A549 (cell line): ENCODE data around the gene ZBTB2. TPM values are rescaled to one million over a fixed set of nuclear protein-coding genes. Genes with fewer than 3 reads are reported as not detected.

ENCODE experiments used
- ATAC-seq, 2 experiments: fragments of 200-7000 bp in 1 of 2; fragments of >200 bp in 1 of 2; cut with Nextera tagmentation in 1 of 2; cut with Tn5 transposase in 1 of 2; 3 replicates each; pipeline versions ENCODE4 v1.8.0 to v1.9.1; 2018 to 2020; ENCODE audit warnings: mild to moderate bottlenecking in 1 of 2, moderate library complexity in 1 of 2
- CTCF ChIA-PET: fragments of 300-600 bp; sonication (Branson Sonifier 250); formaldehyde crosslinking; extraction: SDS; loops from one replicate; lab custom pipeline; 2021; ENCODE audit warnings: antibody characterized with exemption, inconsistent platforms; lab: Yijun Ruan, JAX
- POLR2A ChIA-PET: fragments of 350-600 bp; formaldehyde crosslinking; extraction: SDS; loops from one replicate; lab custom pipeline; 2021; ENCODE audit warnings: antibody characterized with exemption, inconsistent platforms; lab: Yijun Ruan, JAX
- DNase-seq, 2 experiments: peaks; one replicate each; pipeline versions ENCODE4 v3.0.0 to v3.0.0-alpha.2; 2011 to 2016; ENCODE audit warnings: low read depth in 1 of 2, low spot score in 1 of 2
- FAIRE-seq: peaks from 2 replicates; lab custom pipeline; 2011; peaks lifted over from hg19 to GRCh38; lab: Jason Lieb, UNC
- H3K27ac ChIP-seq, 2 experiments: fragments of >200 bp; sonication (Bioruptor Twin); formaldehyde crosslinking; 3 replicates each; pipeline ENCODE4 v1.5.1; 2016 to 2017
- H3K4me1 ChIP-seq: fragments of >200 bp; sonication (Bioruptor Twin); formaldehyde crosslinking; 3 replicates; pipeline ENCODE4 v1.6.1; 2016
- H3K4me2 ChIP-seq: fragments of >200 bp; sonication (Bioruptor Twin); formaldehyde crosslinking; 3 replicates; pipeline ENCODE4 v1.6.1; 2016
- H3K4me3 ChIP-seq: fragments of >200 bp; sonication (Bioruptor Twin); formaldehyde crosslinking; 3 replicates; pipeline ENCODE4 v1.5.1; 2016
- H3K9me3 ChIP-seq: fragments of >200 bp; sonication (Bioruptor Twin); formaldehyde crosslinking; 3 replicates; pipeline ENCODE4 v1.6.1; 2016
- BCL3 ChIP-seq: fragments of >200 bp; sonication (Bioruptor Twin); formaldehyde crosslinking; IDR thresholded peaks from 3 replicates; pipeline ENCODE4 v1.6.1; 2016
- CHD2 ChIP-seq: fragments of 150-350 bp; IDR thresholded peaks from 2 replicates; pipeline ENCODE4 v1.6.1; 2014; ENCODE audit warnings: low read length; ENCODE audit not compliant: partially characterized antibody
- CTCF ChIP-seq: fragments of >200 bp; sonication (Bioruptor Twin); formaldehyde crosslinking; IDR thresholded peaks from 3 replicates; pipeline ENCODE4 v1.5.1; 2016
- EHF ChIP-seq: fragments of 250-450 bp; sonication (Bioruptor Pico); IDR thresholded peaks from 2 replicates; pipeline ENCODE4 v1.5.0; 2020; ENCODE audit warnings: mild to moderate bottlenecking
- EHMT2 ChIP-seq: fragments of 200-600 bp; sonication (generic); IDR thresholded peaks from 2 replicates; pipeline ENCODE4 v1.6.1; 2016; ENCODE audit warnings: antibody characterized with exemption, low read depth, mild to moderate bottlenecking, moderate library complexity
- ELK1 ChIP-seq: fragments of 150-350 bp; IDR thresholded peaks from 2 replicates; pipeline ENCODE4 v1.6.1; 2014; ENCODE audit warnings: low read depth, mild to moderate bottlenecking, low read length
- EP300 ChIP-seq, 2 experiments: fragments of >200 bp; sonication (Bioruptor Twin); formaldehyde crosslinking; IDR thresholded peaks; 2 replicates in 1 of 2; 3 replicates in 1 of 2; pipeline ENCODE4 v1.6.1; 2016 to 2017
- FOSB ChIP-seq: fragments of 250-450 bp; sonication (Bioruptor Pico); IDR thresholded peaks from 2 replicates; pipeline ENCODE4 v1.5.0; 2020; ENCODE audit warnings: mild to moderate bottlenecking, moderate library complexity
- GATA3 ChIP-seq: IDR thresholded peaks from 2 replicates; pipeline ENCODE4 v1.6.1; 2012; ENCODE audit warnings: borderline replicate concordance
- HES2 ChIP-seq: fragments of >200 bp; sonication (Bioruptor Twin); formaldehyde crosslinking; IDR thresholded peaks from 2 replicates; pipeline ENCODE4 v1.6.1; 2016
- HEYL ChIP-seq: fragments of 250-450 bp; sonication (Bioruptor Pico); IDR thresholded peaks from 2 replicates; pipeline ENCODE4 v1.8.0; 2021; ENCODE audit warnings: mild to moderate bottlenecking, moderate library complexity
- HOXA7 ChIP-seq: fragments of 250-450 bp; sonication (Bioruptor Pico); IDR thresholded peaks from 2 replicates; pipeline ENCODE4 v1.5.0; 2020; ENCODE audit warnings: mild to moderate bottlenecking, moderate library complexity
- HOXB5 ChIP-seq: fragments of 250-450 bp; sonication (Bioruptor Pico); IDR thresholded peaks from 2 replicates; pipeline ENCODE4 v1.5.0; 2020; ENCODE audit warnings: mild to moderate bottlenecking, moderate library complexity
- JUN ChIP-seq, 2 experiments: fragments of >200 bp; sonication (Bioruptor Twin); formaldehyde crosslinking; IDR thresholded peaks; 2 replicates in 1 of 2; 3 replicates in 1 of 2; pipeline ENCODE4 v1.6.1; 2016 to 2017
- JUNB ChIP-seq: fragments of >200 bp; sonication (Bioruptor Twin); formaldehyde crosslinking; IDR thresholded peaks from 2 replicates; pipeline ENCODE4 v1.6.1; 2016
- KDM1A ChIP-seq: fragments of 200-600 bp; sonication (generic); IDR thresholded peaks from 2 replicates; pipeline ENCODE4 v1.6.1; 2016; ENCODE audit warnings: low read depth, mild to moderate bottlenecking
- MAZ ChIP-seq: fragments of 150-350 bp; IDR thresholded peaks from 2 replicates; pipeline ENCODE4 v1.6.1; 2014; ENCODE audit warnings: antibody characterized with exemption, low read depth, low read length, borderline replicate concordance
- NR3C1 ChIP-seq: fragments of >200 bp; sonication (Bioruptor Twin); formaldehyde crosslinking; IDR thresholded peaks from 3 replicates; pipeline ENCODE4 v1.6.1; 2017
- POLR2A ChIP-seq: IDR thresholded peaks from 2 replicates; pipeline ENCODE4 v1.6.1; 2012; ENCODE audit warnings: mild to moderate bottlenecking, low read length
- TP53 ChIP-seq: fragments of 250-450 bp; sonication (Bioruptor Pico); IDR thresholded peaks from 2 replicates; pipeline ENCODE4 v1.5.0; 2021; ENCODE audit warnings: mild to moderate bottlenecking, moderate library complexity
- USF2 ChIP-seq: fragments of 450-650 bp; IDR thresholded peaks from 2 replicates; pipeline ENCODE4 v1.6.1; 2014; ENCODE audit warnings: antibody characterized with exemption
- ZNF302 ChIP-seq: fragments of 250-450 bp; sonication (Bioruptor Pico); IDR thresholded peaks from 2 replicates; pipeline ENCODE4 v1.9.0; 2021; ENCODE audit warnings: inconsistent platforms, mild to moderate bottlenecking, moderate library complexity
- ZSCAN20 ChIP-seq: fragments of 250-450 bp; sonication (Bioruptor Pico); IDR thresholded peaks from 2 replicates; pipeline ENCODE4 v1.8.0; 2022; ENCODE audit warnings: mild to moderate bottlenecking, moderate library complexity
- WGBS: methylation state at CpG from one replicate; pipeline ENCODE4 v1.1.6; 2017; ENCODE audit errors: missing lambda C conversion rate; 5-methylcytosine and 5-hydroxymethylcytosine counted together
- polyA plus RNA-seq, 4 experiments: library from polyadenylated mRNA; depleted of rRNA in 3 of 4; stranded (reverse); fragments of >200 nt; fragmentation: RNase III in 1 of 4; extraction: RNeasy Plus Mini Kit Qiagen cat#74134 plus additional on column Dnase treatment in 1 of 4; gene quantifications; 2 replicates in 3 of 4; 3 replicates in 1 of 4; pipeline ENCODE4 v1.2.3, GENCODE V29; 2011 to 2017
- TF ChIP-seq, protein P1 (sequence below): IDR thresholded peaks from 2 replicates; pipeline ENCODE4 v1.6.1; 2012
- TF ChIP-seq, protein P2 (sequence below): fragments of 200-600 bp; sonication (generic); IDR thresholded peaks from 2 replicates; pipeline ENCODE4 v1.6.1; 2016; ENCODE audit warnings: antibody characterized with exemption, mild to moderate bottlenecking, moderate library complexity

The ZBTB2 gene
- polyA plus RNA-seq, 2 of the 4 experiments (the other 2 are of a cell fraction): 10.8 to 17.3 TPM

DNA sequence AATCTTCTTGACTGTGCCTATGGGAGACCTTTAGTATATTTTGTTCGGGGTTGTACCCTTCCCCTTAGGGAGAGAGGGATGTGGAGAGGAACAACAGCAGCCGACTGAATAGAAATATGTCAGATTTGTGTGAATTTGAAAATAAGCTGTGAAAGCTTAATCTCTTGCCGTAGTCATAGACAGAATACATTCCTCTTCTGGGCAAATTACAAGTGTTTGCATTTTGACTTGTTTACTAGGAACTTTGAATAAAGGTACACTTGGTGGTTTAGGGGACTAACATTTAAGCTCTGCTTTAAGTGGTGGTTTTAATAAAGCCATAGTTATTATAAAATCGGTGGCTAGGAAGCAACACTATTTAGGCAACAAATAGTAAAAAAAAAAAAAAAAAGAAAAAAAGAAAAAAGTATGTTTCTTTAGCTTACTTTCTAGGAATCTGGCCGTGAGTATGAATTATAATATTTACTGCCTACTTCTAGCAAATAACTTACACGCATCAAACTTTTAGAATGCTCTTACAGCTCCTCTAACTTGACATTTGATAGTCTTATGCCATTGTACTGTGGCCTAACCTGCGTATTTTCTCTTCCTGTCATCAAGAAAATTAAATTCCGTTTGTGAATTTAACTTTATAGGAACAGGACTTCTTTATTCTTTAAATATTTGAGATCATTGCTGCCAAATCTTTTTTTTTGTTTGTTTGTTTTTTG lies 65.1 kb downstream of the ZBTB2 start:
- H3K4me2 ChIP-seq: peak overlapping the region; percentile 80
- H3K9me3 ChIP-seq: no peaks in the 10 kb centered on the region
- peaks cover 39% of the 10 kb centered on the region for H3K4me1 ChIP-seq
- peak overlapping the region; percentile 83 to 84 for H3K27ac ChIP-seq
- ChIA-PET POLR2A (interaction anchor here (1.5 to 2.6 kb wide), 4 partner anchors 8 to 312 kb away, joined by 4 to 8 read pairs (median 6); no protein-coding TSS in a partner anchor), CTCF (interaction anchor here (1.7 to 7.2 kb wide), 7 partner anchors 8 to 435 kb away, joined by 4 to 192 read pairs (median 43); no protein-coding TSS in a partner anchor)
- no peak for DNase-seq
- ATAC-seq: peak; percentile 12 to 22; a peak in 3 of 6 replicates
- peak overlapping the region; percentile 72 for H3K4me3 ChIP-seq
- 10% methylated on average over 8 of the region's 8 CpGs for WGBS
- no peak for FAIRE-seq
- TF ChIP-seq HOXB5 (CRISPR knock-in tag) (no peak), HOXA7 (no peak), BCL3 (no peak), JUNB (no peak), TP53 (CRISPR knock-in tag) (no peak), ZNF302 (CRISPR knock-in tag) (no peak), EP300 (IDR thresholded peaks at IDR 0.05) (no peak), HES2 (no peak), FOSB (CRISPR knock-in tag) (no peak), MAZ (no peak), EHF (CRISPR knock-in tag) (no peak), ELK1 (no peak)
- TF ChIP-seq, protein P1, sequence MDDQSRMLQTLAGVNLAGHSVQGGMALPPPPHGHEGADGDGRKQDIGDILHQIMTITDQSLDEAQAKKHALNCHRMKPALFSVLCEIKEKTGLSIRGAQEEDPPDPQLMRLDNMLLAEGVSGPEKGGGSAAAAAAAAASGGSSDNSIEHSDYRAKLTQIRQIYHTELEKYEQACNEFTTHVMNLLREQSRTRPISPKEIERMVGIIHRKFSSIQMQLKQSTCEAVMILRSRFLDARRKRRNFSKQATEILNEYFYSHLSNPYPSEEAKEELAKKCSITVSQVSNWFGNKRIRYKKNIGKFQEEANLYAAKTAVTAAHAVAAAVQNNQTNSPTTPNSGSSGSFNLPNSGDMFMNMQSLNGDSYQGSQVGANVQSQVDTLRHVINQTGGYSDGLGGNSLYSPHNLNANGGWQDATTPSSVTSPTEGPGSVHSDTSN: no peak

GRCh38 chr6:151325075-151326050 lies 66.0 kb downstream of the ZBTB2 start:
- ChIA-PET CTCF (interaction anchor here (0.7 to 7.2 kb wide), 44 partner anchors 9 to 434 kb away, joined by 3 to 192 read pairs (median 5); no protein-coding TSS in a partner anchor), POLR2A (interaction anchor here (0.6 to 2.6 kb wide), 6 partner anchors 9 to 1308 kb away, joined by 3 to 8 read pairs (median 4); no protein-coding TSS in a partner anchor)
- Histone ChIP-seq H3K27ac (peak overlapping the region; percentile 83 to 84), H3K4me2 (peak overlapping the region; percentile 80), H3K4me1 (peaks cover 39% of the 10 kb centered on the region), H3K9me3 (no peaks in the 10 kb centered on the region), H3K4me3 (peak overlapping the region; percentile 72)
- ATAC-seq (peak; percentile 87 to 89), FAIRE-seq (no peak), DNase-seq (peak; percentile 44 to 84)
- 2% methylated on average over 20 of the region's 46 CpGs for WGBS
- no peak for TF ChIP-seq HEYL
- peak; percentile 81 for TF ChIP-seq USF2
- no peak for TF ChIP-seq EHMT2
- TF ChIP-seq NR3C1: no peak
- TF ChIP-seq, protein P2, sequence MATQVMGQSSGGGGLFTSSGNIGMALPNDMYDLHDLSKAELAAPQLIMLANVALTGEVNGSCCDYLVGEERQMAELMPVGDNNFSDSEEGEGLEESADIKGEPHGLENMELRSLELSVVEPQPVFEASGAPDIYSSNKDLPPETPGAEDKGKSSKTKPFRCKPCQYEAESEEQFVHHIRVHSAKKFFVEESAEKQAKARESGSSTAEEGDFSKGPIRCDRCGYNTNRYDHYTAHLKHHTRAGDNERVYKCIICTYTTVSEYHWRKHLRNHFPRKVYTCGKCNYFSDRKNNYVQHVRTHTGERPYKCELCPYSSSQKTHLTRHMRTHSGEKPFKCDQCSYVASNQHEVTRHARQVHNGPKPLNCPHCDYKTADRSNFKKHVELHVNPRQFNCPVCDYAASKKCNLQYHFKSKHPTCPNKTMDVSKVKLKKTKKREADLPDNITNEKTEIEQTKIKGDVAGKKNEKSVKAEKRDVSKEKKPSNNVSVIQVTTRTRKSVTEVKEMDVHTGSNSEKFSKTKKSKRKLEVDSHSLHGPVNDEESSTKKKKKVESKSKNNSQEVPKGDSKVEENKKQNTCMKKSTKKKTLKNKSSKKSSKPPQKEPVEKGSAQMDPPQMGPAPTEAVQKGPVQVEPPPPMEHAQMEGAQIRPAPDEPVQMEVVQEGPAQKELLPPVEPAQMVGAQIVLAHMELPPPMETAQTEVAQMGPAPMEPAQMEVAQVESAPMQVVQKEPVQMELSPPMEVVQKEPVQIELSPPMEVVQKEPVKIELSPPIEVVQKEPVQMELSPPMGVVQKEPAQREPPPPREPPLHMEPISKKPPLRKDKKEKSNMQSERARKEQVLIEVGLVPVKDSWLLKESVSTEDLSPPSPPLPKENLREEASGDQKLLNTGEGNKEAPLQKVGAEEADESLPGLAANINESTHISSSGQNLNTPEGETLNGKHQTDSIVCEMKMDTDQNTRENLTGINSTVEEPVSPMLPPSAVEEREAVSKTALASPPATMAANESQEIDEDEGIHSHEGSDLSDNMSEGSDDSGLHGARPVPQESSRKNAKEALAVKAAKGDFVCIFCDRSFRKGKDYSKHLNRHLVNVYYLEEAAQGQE: no peak
- no peak for TF ChIP-seq CTCF
- 0 out of 2 replicates have a peak, but pooled peaks have one; percentile 10 for TF ChIP-seq POLR2A
- TF ChIP-seq CHD2: no peak
- peak in 1 of 2 experiments; percentile 58; a peak in 2 of 5 replicates for TF ChIP-seq JUN (IDR thresholded peaks at IDR 0.05)
- no peak for TF ChIP-seq ZSCAN20 (CRISPR knock-in tag)
- TF ChIP-seq GATA3: no peak
- no peak for TF ChIP-seq KDM1A
- no peak for TF ChIP-seq ZNF302 (CRISPR knock-in tag)
